SKM-1 (cell line): ENCODE data around the gene TBL1XR1.
"Not testable (repeated sequence)": the region's sequence is repeated elsewhere in the genome, so short reads cannot be mapped to it uniquely, and the experiment has no call there.

Source experiments
- DNase-seq: peaks from one replicate; lab custom pipeline; 2025; ENCODE audit not compliant: unreplicated experiment; lab: John Stamatoyannopoulos, UW

TBL1XR1 gene

GRCh38 chr3:177208781-177209180 is 11.5 kb upstream of the TBL1XR1 start:
- no peak for DNase-seq

GRCh38 chr3:177208223-177208622 is 10.9 kb upstream of the TBL1XR1 start:
- no peak for DNase-seq

GRCh38 chr3:177206936-177207335 is 9.7 kb upstream of the TBL1XR1 start:
- DNase-seq = no peak

GRCh38 chr3:177203689-177204395 is 6.6 kb upstream of the TBL1XR1 start:
- DNase-seq = no peak

- not testable (repeated sequence) for DNase-seq
Observed at GRCh38 chr3:177203016-177203415, 5.7 kb upstream of the TBL1XR1 start.

- DNase-seq = peak; percentile 64
Observed at GRCh38 chr3:177201700-177202397, 4.6 kb upstream of the TBL1XR1 start.

GRCh38 chr3:177199206-177199760 is 2.0 kb upstream of the TBL1XR1 start:
- DNase-seq = no peak

GRCh38 chr3:177197727-177198460 is 612 bp upstream of the TBL1XR1 start:
- no peak for DNase-seq

- DNase-seq = no peak
Observed at GRCh38 chr3:177196456-177197040, 734 bp downstream of the TBL1XR1 start.

- no peak for DNase-seq
Observed at GRCh38 chr3:177196008-177196455, 1.2 kb downstream of the TBL1XR1 start.

GRCh38 chr3:177195242-177195991 is 1.9 kb downstream of the TBL1XR1 start:
- no peak for DNase-seq

- DNase-seq = no peak
Observed at GRCh38 chr3:177194299-177194698, 3.0 kb downstream of the TBL1XR1 start.

- no peak for DNase-seq
Observed at GRCh38 chr3:177193688-177194268, 3.5 kb downstream of the TBL1XR1 start.

- not testable (repeated sequence) for DNase-seq
Observed at GRCh38 chr3:177193275-177193674, 4.0 kb downstream of the TBL1XR1 start.

- peak; percentile 26 for DNase-seq
Observed at GRCh38 chr3:177190756-177191681, 6.3 kb downstream of the TBL1XR1 start.

- not testable (repeated sequence) for DNase-seq
Observed at GRCh38 chr3:177190184-177190583, 7.1 kb downstream of the TBL1XR1 start.

- not testable (repeated sequence) for DNase-seq
Observed at GRCh38 chr3:177188325-177188724, 9.0 kb downstream of the TBL1XR1 start.

GRCh38 chr3:177186306-177186705 is 11.0 kb downstream of the TBL1XR1 start:
- DNase-seq = no peak

GRCh38 chr3:177185035-177185574 is 12.2 kb downstream of the TBL1XR1 start:
- no peak for DNase-seq
